Left renal cortex interstitium (tissue), 4 donors: ENCODE measurements around the gene TARS3. TPM values are rescaled to one million over a fixed set of nuclear protein-coding genes. Genes with fewer than 3 reads are reported as not detected.
A peak's percentile ranks its signal among the peaks of the same experiment; 100 is the strongest.
"Not testable (repeated sequence)": the region's sequence is repeated elsewhere in the genome, so short reads cannot be mapped to it uniquely, and the experiment has no call there.

ENCODE experiments used
- DNase-seq, 4 donors: peaks; one replicate each; pipeline ENCODE4 v3.0.0-alpha.2; 2013; ENCODE audit warnings: low read depth in 4 of 4, low spot score in 2 of 4, missing footprints in 1 of 4
- polyA plus RNA-seq, 4 donors: library from polyadenylated mRNA; unstranded; fragments of 120-200 nt; gene quantifications; one replicate each; pipeline ENCODE4 v1.2.1, GENCODE V29; 2013; ENCODE audit not compliant: insufficient read length in 4 of 4

The TARS3 gene
- polyA plus RNA-seq: 10 to 100 TPM; 17.7 to 23.4 (median 22.1) TPM

GRCh38 chr15:101723874-101724674 lies at the start of gene TARS3:
TSS of gene TARS3 (minus strand) at chr15:101724473. CDS start at chr15:101724387, 86 bp downstream.
- DNase-seq: peak; percentile 52 to 87 (median 80)

- no peak for DNase-seq
Measured at GRCh38 chr15:101773496-101774100, 49.3 kb upstream of the TARS3 start.

GRCh38 chr15:101772921-101773320 lies 48.6 kb upstream of the TARS3 start:
- DNase-seq: no peak

GRCh38 chr15:101767083-101767640 lies 42.9 kb upstream of the TARS3 start:
- not testable (repeated sequence) for DNase-seq

GRCh38 chr15:101765772-101766456 lies 41.6 kb upstream of the TARS3 start:
- DNase-seq: no peak

GRCh38 chr15:101765340-101765671 lies 41.0 kb upstream of the TARS3 start:
- not testable (repeated sequence) for DNase-seq

GRCh38 chr15:101764669-101765339 lies 40.5 kb upstream of the TARS3 start:
- DNase-seq: not testable (repeated sequence)

GRCh38 chr15:101746716-101747082 lies 22.4 kb upstream of the TARS3 start:
- not testable (repeated sequence) for DNase-seq

GRCh38 chr15:101734837-101735236 lies 10.6 kb upstream of the TARS3 start:
- not testable (repeated sequence) for DNase-seq

- DNase-seq: no peak
Measured at GRCh38 chr15:101733545-101733944, 9.3 kb upstream of the TARS3 start.

GRCh38 chr15:101732772-101733171 lies 8.5 kb upstream of the TARS3 start:
- DNase-seq: no peak

GRCh38 chr15:101731746-101732145 lies 7.5 kb upstream of the TARS3 start:
- no peak for DNase-seq

GRCh38 chr15:101727186-101727585 lies 2.9 kb upstream of the TARS3 start:
- DNase-seq: no peak

- DNase-seq: no peak
Measured at GRCh38 chr15:101725073-101725472, 800 bp upstream of the TARS3 start.

GRCh38 chr15:101724675-101725005 lies 367 bp upstream of the TARS3 start:
- DNase-seq: peak in 2 of 4 donors; percentile 5 to 17

- peak; percentile 2 to 25 (median 9) for DNase-seq
Measured at GRCh38 chr15:101723171-101723873, 951 bp downstream of the TARS3 start.

- DNase-seq: no peak
Measured at GRCh38 chr15:101718896-101719295, 5.4 kb downstream of the TARS3 start.

GRCh38 chr15:101712078-101712477 lies 12.2 kb downstream of the TARS3 start:
- no peak for DNase-seq

GRCh38 chr15:101710806-101711205 lies 13.5 kb downstream of the TARS3 start:
- DNase-seq: no peak

GRCh38 chr15:101709466-101709865 lies 14.8 kb downstream of the TARS3 start:
- no peak for DNase-seq
